Amniotic epithelial cell (primary cell): ENCODE measurements around the gene CLEC3B.
A peak's percentile ranks its signal among the peaks of the same experiment; 100 is the strongest.

Experiments
- DNase-seq: peaks from one replicate; pipeline ENCODE4 v3.0.0-alpha.2; 2010; ENCODE audit warnings: low read depth

Gene CLEC3B

GRCh38 chr3:45003859-45004258 lies 22.2 kb upstream of the CLEC3B start:
- peak; percentile 53 for DNase-seq

DNA sequence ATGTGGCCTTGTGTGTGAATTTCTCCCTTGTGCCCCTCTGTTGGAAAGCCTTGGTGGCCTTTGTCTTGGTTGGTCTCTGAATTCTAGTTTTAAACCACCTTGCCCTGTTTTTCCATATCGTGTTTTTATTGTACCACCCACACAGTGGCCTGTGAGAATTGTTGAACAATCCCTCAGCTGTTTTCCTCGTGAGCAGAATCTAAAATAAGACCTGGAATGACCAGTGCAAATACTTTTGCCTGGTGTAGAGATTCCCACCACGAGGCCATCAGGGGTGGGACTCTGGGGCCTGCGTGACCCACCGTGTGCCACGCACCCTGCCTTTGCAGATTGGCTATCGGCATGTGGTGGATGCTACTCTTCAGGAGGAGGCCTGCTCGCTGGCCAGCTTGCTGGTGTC lies 19.0 kb upstream of the CLEC3B start:
- no peak for DNase-seq

- DNase-seq = peak; percentile 88
Measured at GRCh38 chr3:45008117-45008516, 18.0 kb upstream of the CLEC3B start.

GRCh38 chr3:45009868-45010267 lies 16.2 kb upstream of the CLEC3B start:
- no peak for DNase-seq

DNA sequence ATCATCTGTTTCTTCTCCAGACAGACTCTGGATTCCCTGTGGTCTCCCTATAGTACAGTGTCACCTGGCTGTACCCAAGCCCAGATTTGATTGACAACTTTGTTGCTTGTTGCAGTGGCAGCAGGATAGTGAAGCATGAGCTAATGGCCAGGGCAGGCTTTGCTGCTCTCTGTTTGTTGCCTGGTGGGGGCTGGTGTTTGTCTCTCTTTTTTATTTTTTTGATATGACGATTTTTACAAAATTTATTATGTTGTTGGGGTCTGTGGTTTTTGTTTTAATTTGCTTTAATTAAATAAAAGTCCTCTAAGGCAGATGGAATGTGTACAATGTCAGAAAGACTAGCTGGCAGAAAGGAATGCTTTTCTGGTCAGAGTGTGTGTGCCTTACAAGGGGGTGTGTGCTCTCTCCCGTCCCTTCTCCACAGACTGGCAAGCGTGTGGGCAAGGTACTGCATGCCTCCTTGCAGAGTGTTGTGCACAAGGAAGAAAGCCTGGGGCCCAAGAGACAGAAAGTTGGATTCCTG lies 15.2 kb upstream of the CLEC3B start:
- peak; percentile 76 for DNase-seq

DNA sequence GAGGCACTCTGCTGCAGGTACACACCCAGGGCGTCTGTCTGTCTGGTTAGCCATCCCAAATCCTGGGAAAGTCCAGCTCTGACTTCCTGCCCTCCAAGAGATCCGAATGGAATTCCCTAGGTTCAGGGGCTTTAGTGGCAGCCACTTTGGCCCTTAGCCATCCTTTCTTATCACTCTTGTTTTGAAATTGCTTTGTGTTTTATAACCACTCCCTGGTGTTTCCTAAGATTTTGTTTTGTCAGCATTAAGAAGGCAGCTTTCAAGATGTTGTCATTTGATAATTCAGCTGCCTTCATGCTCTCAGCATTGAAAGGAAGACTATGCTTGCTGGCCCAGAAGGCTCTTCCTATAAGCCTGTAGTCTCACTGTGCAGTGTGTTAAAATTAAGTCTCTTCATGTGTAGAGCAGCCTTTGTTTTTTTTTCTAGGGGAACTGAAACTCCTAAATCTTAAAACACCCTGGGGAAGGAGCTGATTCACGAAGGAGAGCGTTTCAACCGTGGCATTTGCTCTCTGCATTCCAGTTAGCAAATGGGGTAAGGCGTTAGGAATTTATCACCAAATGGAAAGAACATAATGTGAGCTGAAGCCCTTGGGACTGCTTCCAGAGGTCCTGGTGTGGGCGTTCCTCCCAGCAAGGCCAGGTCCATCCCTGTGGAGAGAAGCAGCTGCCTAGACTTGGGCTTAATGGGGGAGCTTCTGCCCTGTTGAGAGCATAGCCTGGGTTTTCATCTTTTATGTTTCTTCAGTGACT lies 14.2 kb upstream of the CLEC3B start:
- peak; percentile 84 for DNase-seq

GRCh38 chr3:45012577-45012976 lies 13.5 kb upstream of the CLEC3B start:
- DNase-seq = no peak

DNA sequence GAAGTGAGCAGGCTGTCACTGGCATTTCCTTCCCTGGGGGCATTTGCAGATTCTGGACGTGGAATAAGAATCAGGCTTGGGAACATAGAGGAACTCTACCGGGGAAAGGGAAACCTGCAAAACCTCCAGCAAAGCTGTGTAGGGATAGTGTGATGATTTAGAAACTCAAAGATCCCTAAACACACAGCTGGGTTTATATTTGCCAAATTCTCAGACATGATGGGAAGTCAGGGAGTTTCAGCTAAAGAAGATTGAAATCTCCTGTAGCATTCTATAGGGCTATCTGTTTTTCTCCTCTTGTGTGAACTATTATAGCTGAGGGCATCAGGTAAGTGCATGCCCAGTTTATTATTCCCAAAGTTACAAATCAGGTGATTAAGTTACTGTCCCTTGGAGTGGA lies 9.2 kb upstream of the CLEC3B start:
- no peak for DNase-seq

GRCh38 chr3:45017821-45018220 lies 8.3 kb upstream of the CLEC3B start:
- no peak for DNase-seq

DNA sequence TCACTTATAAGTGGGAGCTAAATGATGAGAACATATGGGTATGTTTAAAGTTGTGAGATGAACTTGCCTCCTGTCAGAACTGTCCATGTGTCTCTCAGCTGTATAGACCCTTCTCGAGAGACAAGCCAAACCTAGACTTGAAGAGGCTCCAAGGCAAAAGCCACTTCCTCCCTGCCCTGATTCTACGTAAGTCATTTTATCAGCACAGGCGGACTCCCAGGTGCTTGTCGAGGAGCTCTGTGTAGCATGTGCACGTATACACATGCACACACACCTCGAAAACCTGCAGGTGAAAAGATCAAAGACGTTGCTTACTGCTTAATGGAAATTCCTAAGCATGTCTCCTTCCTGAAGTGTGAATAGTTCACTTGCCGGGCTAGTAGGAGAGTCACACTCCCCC lies 5.6 kb upstream of the CLEC3B start:
- DNase-seq = no peak

DNA sequence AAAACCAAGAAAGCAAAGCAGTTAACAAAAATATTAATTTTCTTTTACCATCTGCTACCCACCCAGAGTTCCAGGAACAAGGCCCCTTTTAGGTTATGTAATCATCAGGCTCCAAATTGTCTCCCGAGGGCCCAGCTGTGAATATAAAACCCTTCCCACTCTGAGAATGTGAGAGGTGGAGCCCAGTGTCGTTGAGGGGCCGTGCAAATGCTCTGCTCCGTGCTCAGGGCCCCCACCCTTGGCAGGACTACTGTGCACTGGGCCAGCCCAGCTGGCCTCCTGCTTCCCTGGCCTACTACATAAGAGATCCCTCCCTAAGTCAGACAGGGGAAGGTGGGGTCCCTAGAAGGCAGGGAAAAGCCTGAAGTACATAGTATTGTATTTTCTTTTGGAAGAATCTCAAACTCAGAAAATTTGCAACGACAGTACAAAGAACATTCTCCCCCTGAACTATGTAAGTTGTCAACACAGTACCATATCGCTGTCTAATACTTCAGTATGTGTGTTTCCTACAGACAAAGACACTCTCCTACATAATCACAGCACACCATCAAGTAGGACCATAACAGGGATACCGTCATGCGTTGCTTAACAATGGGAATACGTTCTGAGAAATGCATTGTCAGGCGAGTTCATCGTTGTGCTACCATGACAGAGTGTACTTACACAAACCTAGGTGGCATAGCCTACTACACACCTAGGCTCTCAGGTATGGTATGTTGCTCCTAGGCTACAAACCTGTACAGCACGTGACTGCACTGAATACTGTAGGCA lies 4.4 kb upstream of the CLEC3B start:
- DNase-seq = no peak

- no peak for DNase-seq
Measured at GRCh38 chr3:45023675-45024074, 2.4 kb upstream of the CLEC3B start.

DNA sequence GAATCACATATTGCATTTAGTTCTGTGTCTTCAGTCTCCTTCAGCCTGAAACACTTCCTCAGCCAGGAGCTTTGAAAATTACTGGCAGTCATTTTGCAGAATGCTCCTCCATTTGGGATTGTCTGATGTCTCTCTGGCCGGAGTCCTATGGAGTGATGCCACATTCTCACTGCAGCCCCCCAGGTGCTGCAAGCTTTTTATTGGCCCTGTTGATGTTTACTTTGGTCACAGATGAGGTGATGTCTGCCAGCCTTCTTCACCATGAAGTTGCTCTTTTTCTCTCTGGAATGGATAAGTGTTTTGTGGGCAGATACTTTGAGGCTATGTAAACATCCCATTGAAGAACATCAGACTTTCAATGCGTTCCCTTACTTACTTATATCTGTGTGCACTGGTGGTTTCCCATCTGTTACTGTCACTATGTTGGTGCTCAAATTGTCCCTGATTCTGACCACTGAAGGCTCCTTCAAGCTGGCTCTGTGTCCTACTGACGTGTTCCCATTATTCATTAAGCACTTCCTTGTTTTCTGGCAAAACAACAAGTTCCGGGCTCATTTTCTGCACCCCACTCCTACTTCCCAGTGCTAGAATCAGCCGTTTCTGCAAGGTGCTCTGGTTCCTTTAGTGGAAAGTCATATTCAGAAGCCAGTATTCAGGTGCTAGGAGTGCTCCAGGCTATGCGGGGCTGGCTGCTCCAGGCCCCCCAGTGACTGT lies 1.4 kb upstream of the CLEC3B start:
- DNase-seq = no peak

GRCh38 chr3:45026957-45027356 lies 854 bp downstream of the CLEC3B start:
- DNase-seq = no peak

GRCh38 chr3:45027441-45027840 lies 1.3 kb downstream of the CLEC3B start:
- no peak for DNase-seq

DNA sequence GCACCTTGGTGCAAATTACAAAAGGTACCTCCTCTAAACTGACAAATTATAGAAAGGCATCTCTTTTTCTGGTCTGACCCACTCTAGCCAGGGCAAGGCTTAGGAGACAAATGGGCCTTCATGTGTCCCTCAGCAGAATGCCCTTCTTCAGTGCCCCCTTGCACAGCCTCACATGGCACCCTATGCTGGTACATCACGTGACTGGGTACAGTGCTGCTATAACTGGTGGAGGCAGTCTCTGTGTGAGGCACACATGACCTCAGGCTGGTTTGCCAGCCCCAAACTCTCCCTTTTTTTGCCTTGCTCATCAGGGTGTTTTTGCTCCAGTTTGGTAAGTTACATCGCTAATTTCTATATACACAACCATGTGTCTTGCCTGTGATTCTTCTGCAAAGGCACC lies 3.1 kb downstream of the CLEC3B start:
- DNase-seq = no peak

DNA sequence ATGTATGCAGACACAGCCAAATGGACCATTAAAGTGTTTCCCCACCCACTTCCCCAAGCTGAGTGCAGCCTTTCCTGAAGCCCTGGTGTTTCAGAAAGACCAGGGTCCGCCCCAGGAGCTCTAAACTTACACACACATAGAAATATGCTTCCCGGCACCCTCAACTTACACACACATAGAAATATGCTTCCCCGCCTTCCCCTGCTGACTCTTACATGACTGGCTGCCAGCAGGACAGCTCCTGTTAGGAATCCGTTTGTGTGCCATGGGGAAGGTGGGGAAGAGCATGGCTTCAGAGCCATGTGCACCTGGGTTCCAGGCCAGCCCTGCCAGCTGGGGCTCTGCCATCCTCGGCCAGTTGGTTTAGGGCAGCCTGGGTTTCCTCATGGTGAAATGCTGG lies 3.6 kb downstream of the CLEC3B start:
- DNase-seq = peak; percentile 31

- no peak for DNase-seq
Measured at GRCh38 chr3:45031531-45031930, 5.4 kb downstream of the CLEC3B start.

GRCh38 chr3:45032113-45032512 lies 6.0 kb downstream of the CLEC3B start:
- no peak for DNase-seq

- no peak for DNase-seq
Measured at GRCh38 chr3:45033791-45034190, 7.7 kb downstream of the CLEC3B start.

DNA sequence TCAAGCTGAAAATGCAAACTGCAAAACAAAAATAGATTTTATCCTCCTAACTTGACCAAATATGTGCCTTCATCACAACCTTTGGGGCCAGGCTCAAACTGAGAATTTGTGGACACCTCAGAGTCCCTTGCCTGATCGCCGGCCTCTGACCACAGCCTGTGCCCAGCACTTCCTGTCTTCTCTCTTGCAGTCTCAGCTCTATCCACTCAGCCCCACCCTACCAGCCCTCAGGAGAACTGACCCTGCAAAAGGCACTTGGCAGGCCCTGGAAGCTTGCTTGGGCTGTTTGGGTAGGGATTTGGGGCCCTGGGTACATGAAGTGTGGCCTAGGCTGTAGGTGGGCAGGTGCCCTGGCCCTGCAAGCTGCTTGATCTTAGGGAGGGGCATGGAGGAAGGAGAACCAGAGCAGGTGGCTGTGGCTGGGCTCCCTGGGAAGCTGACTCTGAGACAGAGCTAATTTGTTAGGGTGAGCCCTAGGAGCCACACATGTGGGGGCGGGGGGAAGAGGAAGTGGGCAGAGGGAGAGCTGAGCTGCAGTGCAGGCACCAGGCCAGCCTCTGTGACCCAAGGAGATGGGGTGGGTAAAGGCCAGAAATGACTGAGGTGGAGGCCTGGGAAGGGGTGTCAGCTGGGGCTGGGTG lies 8.6 kb downstream of the CLEC3B start:
- no peak for DNase-seq
